Measurements from ENCODE around the gene C1orf115. TPM values are rescaled to one million over a fixed set of nuclear protein-coding genes. Genes with fewer than 3 reads are reported as not detected.
"Not testable (repeated sequence)": the region's sequence is repeated elsewhere in the genome, so short reads cannot be mapped to it uniquely, and the experiment has no call there.

C1orf115 gene
- total RNA-seq, 4 donors from 2014 or later = 27.4 to 63.0 (median 38.9) TPM

GRCh38 chr1:220733086-220733601 lies 43.0 kb downstream of the C1orf115 start:
- peak in 2 of 3 donors; percentile 24 to 26 for TF ChIP-seq CTCF (IDR thresholded peaks at IDR 0.05)
- ATAC-seq (ENCODE audit: low FRiP score) = peak; percentile 97
- peak; percentile 59 for DNase-seq (ENCODE audit: low spot score)

GRCh38 chr1:220734571-220735326 lies 44.6 kb downstream of the C1orf115 start:
- ATAC-seq (ENCODE audit: low FRiP score) (peak; percentile 78), DNase-seq (ENCODE audit: low spot score) (no peak)
- TF ChIP-seq CTCF (IDR thresholded peaks at IDR 0.05) = no peak

- not testable (repeated sequence) for ATAC-seq (ENCODE audit: low FRiP score); DNase-seq (ENCODE audit: low spot score)
These were observed 46.1 kb downstream of the C1orf115 start for GRCh38 chr1:220736283-220736682.

GRCh38 chr1:220741349-220741748 lies 51.2 kb downstream of the C1orf115 start:
- DNase-seq (ENCODE audit: low spot score) (no peak), ATAC-seq (ENCODE audit: low FRiP score) (no peak)
- TF ChIP-seq CTCF (IDR thresholded peaks at IDR 0.05) = no peak

- no peak for ATAC-seq (ENCODE audit: low FRiP score)
- no peak for TF ChIP-seq CTCF (IDR thresholded peaks at IDR 0.05)
These were observed 51.7 kb downstream of the C1orf115 start for GRCh38 chr1:220741825-220742224.

GRCh38 chr1:220742520-220742919 lies 52.4 kb downstream of the C1orf115 start:
- DNase-seq (ENCODE audit: low spot score) = no peak
- no peak for ATAC-seq (ENCODE audit: low FRiP score)
- no peak for TF ChIP-seq CTCF (IDR thresholded peaks at IDR 0.05)

More at GRCh38 chr1:220741825-220742224, 51.7 kb downstream of the C1orf115 start:
- no peak for DNase-seq (ENCODE audit: low spot score)

GRCh38 chr1:220746851-220747250 lies 56.7 kb downstream of the C1orf115 start:
- ATAC-seq (ENCODE audit: low FRiP score) (no peak), DNase-seq (ENCODE audit: low spot score) (no peak)
- no peak for TF ChIP-seq CTCF (IDR thresholded peaks at IDR 0.05)
